GM23338 (cell line): ENCODE results near the gene TFAM.

Source experiments
- CTCF ChIP-seq, 2 experiments: fragments of 200-600 bp in 1 of 2; sonication (generic) in 1 of 2; conservative IDR thresholded peaks; 2 replicates each; pipeline versions ENCODE4 v1.5.1 to v1.6.1; 2016 to 2017; ENCODE audit warnings: antibody characterized with exemption in 2 of 2, low read depth in 2 of 2, mild to moderate bottlenecking in 2 of 2, moderate library complexity in 1 of 2
- ETS1 ChIP-seq: IDR thresholded peaks from 2 replicates; pipeline ENCODE4 v1.6.1; 2016; ENCODE audit warnings: antibody characterized with exemption
- EZH2 ChIP-seq: fragments of 200-600 bp; sonication (generic); IDR thresholded peaks from one replicate; pipeline ENCODE4 v1.8.0; 2017; ENCODE audit warnings: antibody characterized with exemption, mild to moderate bottlenecking, low read depth; ENCODE audit not compliant: unreplicated experiment
- EZH2phosphoT487 ChIP-seq: fragments of 200-600 bp; sonication (generic); IDR thresholded peaks from one replicate; pipeline ENCODE4 v1.8.1; 2018; ENCODE audit warnings: antibody characterized with exemption; ENCODE audit not compliant: unreplicated experiment
- JUNB ChIP-seq: IDR thresholded peaks from one replicate; pipeline ENCODE4 v1.6.1; 2016; ENCODE audit warnings: antibody characterized with exemption; ENCODE audit not compliant: unreplicated experiment
- POLR2AphosphoS5 ChIP-seq: IDR thresholded peaks from 2 replicates; pipeline ENCODE4 v1.6.1; 2016; ENCODE audit warnings: antibody characterized with exemption, low read depth
- REST ChIP-seq: IDR thresholded peaks from one replicate; pipeline ENCODE4 v1.6.1; 2018; ENCODE audit warnings: antibody characterized with exemption; ENCODE audit not compliant: unreplicated experiment
- STAT1 ChIP-seq: IDR thresholded peaks from one replicate; pipeline ENCODE4 v1.6.1; 2016; ENCODE audit warnings: antibody characterized with exemption; ENCODE audit not compliant: unreplicated experiment
- ZNF114 ChIP-seq: fragments of 250-450 bp; sonication (Bioruptor Pico); IDR thresholded peaks from 2 replicates; pipeline ENCODE4 v1.5.0; 2020; ENCODE audit warnings: mild to moderate bottlenecking, moderate library complexity
- ZNF462 ChIP-seq: fragments of 250-450 bp; sonication (Bioruptor Pico); IDR thresholded peaks from 2 replicates; pipeline ENCODE4 v1.5.0; 2020; ENCODE audit warnings: mild to moderate bottlenecking, moderate library complexity

- no peak for TF ChIP-seq CTCF (conservative IDR thresholded peaks at IDR 0.05; ENCODE audit: low read depth in 2 of 2)
- TF ChIP-seq POLR2AphosphoS5 = no peak
- no peak for TF ChIP-seq ZNF462
- no peak for TF ChIP-seq EZH2phosphoT487
- no peak for TF ChIP-seq EZH2
- TF ChIP-seq JUNB = no peak
- no peak for TF ChIP-seq REST
- no peak for TF ChIP-seq ETS1
- no peak for TF ChIP-seq ZNF114 (CRISPR knock-in tag)
- TF ChIP-seq STAT1 = no peak
These were observed 2.7 kb upstream of the TFAM start for GRCh38 chr10:58382489-58382995.
